Natural killer cell (primary cell): Measurements from ENCODE around the gene MTAP. TPM values are rescaled to one million over a fixed set of nuclear protein-coding genes. Genes with fewer than 3 reads are reported as not detected.

Source experiments
- ATAC-seq, 3 donors: fragments of 150-1000 bp in 2 of 3; fragments of 200-7000 bp in 1 of 3; cut with Tn5 transposase; 1 replicate in 1 of 3; 2 replicates in 2 of 3; pipeline ENCODE4 v1.10.0; 2021; ENCODE audit warnings: mild to moderate bottlenecking in 2 of 3, moderate library complexity in 2 of 3
- DNase-seq, 2 donors: peaks; one replicate each; pipeline versions ENCODE4 v3.0.0 to v3.0.0-alpha.2; 2013 to 2021; ENCODE audit warnings: mixed read lengths in 1 of 2
- H3K27ac ChIP-seq: one replicate; pipeline ENCODE4 v1.5.1; 2013; ENCODE audit warnings: mild to moderate bottlenecking, low read length
- H3K27me3 ChIP-seq: one replicate; pipeline ENCODE4 v1.6.1; 2013; ENCODE audit warnings: low read length; ENCODE audit not compliant: control insufficient read depth, insufficient read depth
- H3K36me3 ChIP-seq: one replicate; pipeline ENCODE4 v1.6.1; 2013; ENCODE audit warnings: low read length; ENCODE audit not compliant: control insufficient read depth, insufficient read depth
- H3K4me1 ChIP-seq: one replicate; pipeline ENCODE4 v1.6.1; 2013; ENCODE audit warnings: low read length; ENCODE audit not compliant: control insufficient read depth, insufficient read depth
- H3K4me3 ChIP-seq: one replicate; pipeline ENCODE4 v1.5.1; 2013; ENCODE audit warnings: low read length
- H3K9me3 ChIP-seq: one replicate; pipeline ENCODE4 v1.6.1; 2013; ENCODE audit warnings: low read length; ENCODE audit not compliant: control insufficient read depth, insufficient read depth
- H3K27ac Mint-ChIP-seq, 2 donors: one replicate each; pipeline ENCODE4 v1.8.0; 2022; ENCODE audit warnings: mild to moderate bottlenecking in 2 of 2, mixed read lengths in 2 of 2, moderate library complexity in 1 of 2
- H3K27me3 Mint-ChIP-seq, 2 donors: one replicate each; pipeline ENCODE4 v1.8.0; 2022; ENCODE audit warnings: low read depth in 2 of 2, mixed read lengths in 2 of 2
- H3K36me3 Mint-ChIP-seq: one replicate; pipeline ENCODE4 v1.8.0; 2022; ENCODE audit warnings: mixed read lengths
- H3K4me1 Mint-ChIP-seq, 2 donors: one replicate each; pipeline ENCODE4 v1.8.0; 2022; ENCODE audit warnings: mixed read lengths in 2 of 2
- H3K4me3 Mint-ChIP-seq: one replicate; pipeline ENCODE4 v1.8.0; 2022; ENCODE audit warnings: mild to moderate bottlenecking, moderate library complexity, mixed read lengths
- H3K9me3 Mint-ChIP-seq, 2 donors: one replicate each; pipeline ENCODE4 v1.8.0; 2022; ENCODE audit warnings: mixed read lengths in 2 of 2
- WGBS: methylation state at CpG from one replicate; pipeline ENCODE4 v1.1.7; 2013; ENCODE audit warnings: missing lambda C conversion rate; ENCODE audit not compliant: insufficient coverage; 5-methylcytosine and 5-hydroxymethylcytosine counted together
- intact Hi-C: fragments of 100-400 bp; cut with micrococcal nuclease; formaldehyde crosslinking; loops from one replicate; pipeline ENCODE4 v1.14.2; 2022
- total RNA-seq, 4 donors: library from RNA; stranded (reverse); fragments of 120-200 nt in 1 of 4; gene quantifications; one replicate each; pipeline versions ENCODE4 v1.2.3 to v1.2.4, GENCODE V29; 2013 to 2022
- TF ChIP-seq, protein P1 (sequence below): fragments of 200-600 bp; IDR thresholded peaks from one replicate; pipeline ENCODE4 v1.8.0; 2022; ENCODE audit warnings: antibody characterized with exemption

Gene MTAP
- total RNA-seq, 3 donors from 2014 or later (not counting 1 experiment from before 2014, with no cell fraction given), result 19.4 to 20.7 (median 19.6) TPM

DNA sequence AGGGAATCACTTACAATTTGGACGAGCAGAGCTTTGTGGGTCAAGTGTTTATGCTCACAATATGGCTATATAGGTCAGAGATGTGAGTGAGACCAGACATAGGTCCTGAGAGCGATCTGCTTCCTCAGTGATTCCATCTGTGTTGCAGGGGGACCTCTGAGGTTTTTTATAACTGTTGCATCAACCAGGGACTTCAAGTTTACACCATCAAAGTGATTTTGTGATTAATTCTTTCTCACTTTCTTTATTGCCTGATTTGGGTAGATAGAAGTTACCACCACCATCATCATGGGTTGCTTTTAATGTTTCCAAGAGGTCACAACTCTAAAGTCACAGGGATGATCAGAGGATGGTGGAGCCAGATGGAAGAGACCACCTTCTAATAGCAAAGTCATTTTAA, 7.0 kb upstream of the MTAP start:
- 79% methylated on average over 2 of the region's 2 CpGs for WGBS
- Mint-ChIP-seq H3K36me3 (no peaks in the 10 kb centered on the region), H3K27ac (no peak overlapping the region), H3K9me3 (no peaks in the 10 kb centered on the region), H3K4me1 (no peaks in the 10 kb centered on the region), H3K27me3 (peaks cover 27 to 31% of the 10 kb centered on the region in 2 donors), H3K4me3 (no peak overlapping the region)
- ATAC-seq (no peak), DNase-seq (no peak)
- H3K4me3 ChIP-seq, result no peak overlapping the region
- TF ChIP-seq, protein P1, sequence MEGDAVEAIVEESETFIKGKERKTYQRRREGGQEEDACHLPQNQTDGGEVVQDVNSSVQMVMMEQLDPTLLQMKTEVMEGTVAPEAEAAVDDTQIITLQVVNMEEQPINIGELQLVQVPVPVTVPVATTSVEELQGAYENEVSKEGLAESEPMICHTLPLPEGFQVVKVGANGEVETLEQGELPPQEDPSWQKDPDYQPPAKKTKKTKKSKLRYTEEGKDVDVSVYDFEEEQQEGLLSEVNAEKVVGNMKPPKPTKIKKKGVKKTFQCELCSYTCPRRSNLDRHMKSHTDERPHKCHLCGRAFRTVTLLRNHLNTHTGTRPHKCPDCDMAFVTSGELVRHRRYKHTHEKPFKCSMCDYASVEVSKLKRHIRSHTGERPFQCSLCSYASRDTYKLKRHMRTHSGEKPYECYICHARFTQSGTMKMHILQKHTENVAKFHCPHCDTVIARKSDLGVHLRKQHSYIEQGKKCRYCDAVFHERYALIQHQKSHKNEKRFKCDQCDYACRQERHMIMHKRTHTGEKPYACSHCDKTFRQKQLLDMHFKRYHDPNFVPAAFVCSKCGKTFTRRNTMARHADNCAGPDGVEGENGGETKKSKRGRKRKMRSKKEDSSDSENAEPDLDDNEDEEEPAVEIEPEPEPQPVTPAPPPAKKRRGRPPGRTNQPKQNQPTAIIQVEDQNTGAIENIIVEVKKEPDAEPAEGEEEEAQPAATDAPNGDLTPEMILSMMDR, result no peak
- no peaks in the 10 kb centered on the region for H3K4me1 ChIP-seq
- peaks cover 17% of the 10 kb centered on the region for H3K27me3 ChIP-seq
- intact Hi-C loops, result no loop called here
- H3K36me3 ChIP-seq, result no peaks in the 10 kb centered on the region
- H3K9me3 ChIP-seq, result no peaks in the 10 kb centered on the region
- H3K27ac ChIP-seq, result no peak overlapping the region

- DNase-seq (no peak), ATAC-seq (no peak)
- Mint-ChIP-seq H3K36me3 (no peaks in the 10 kb centered on the region), H3K27me3 (peaks cover 20 to 31% of the 10 kb centered on the region in 2 donors), H3K4me1 (peaks cover 5% of the 10 kb centered on the region in 2 donors), H3K4me3 (no peak overlapping the region), H3K27ac (no peak overlapping the region), H3K9me3 (no peaks in the 10 kb centered on the region)
- no peaks in the 10 kb centered on the region for H3K9me3 ChIP-seq
- no peaks in the 10 kb centered on the region for H3K36me3 ChIP-seq
- TF ChIP-seq, protein P1, result no peak
- H3K27ac ChIP-seq, result no peak overlapping the region
- intact Hi-C loops, result no loop called here
- H3K27me3 ChIP-seq, result peaks cover 19% of the 10 kb centered on the region
- H3K4me3 ChIP-seq, result no peak overlapping the region
- WGBS, result 5% methylated on average over 2 of the region's 3 CpGs
- H3K4me1 ChIP-seq, result peaks cover 5% of the 10 kb centered on the region
Measured at GRCh38 chr9:21796768-21797167, 5.7 kb upstream of the MTAP start.

DNA sequence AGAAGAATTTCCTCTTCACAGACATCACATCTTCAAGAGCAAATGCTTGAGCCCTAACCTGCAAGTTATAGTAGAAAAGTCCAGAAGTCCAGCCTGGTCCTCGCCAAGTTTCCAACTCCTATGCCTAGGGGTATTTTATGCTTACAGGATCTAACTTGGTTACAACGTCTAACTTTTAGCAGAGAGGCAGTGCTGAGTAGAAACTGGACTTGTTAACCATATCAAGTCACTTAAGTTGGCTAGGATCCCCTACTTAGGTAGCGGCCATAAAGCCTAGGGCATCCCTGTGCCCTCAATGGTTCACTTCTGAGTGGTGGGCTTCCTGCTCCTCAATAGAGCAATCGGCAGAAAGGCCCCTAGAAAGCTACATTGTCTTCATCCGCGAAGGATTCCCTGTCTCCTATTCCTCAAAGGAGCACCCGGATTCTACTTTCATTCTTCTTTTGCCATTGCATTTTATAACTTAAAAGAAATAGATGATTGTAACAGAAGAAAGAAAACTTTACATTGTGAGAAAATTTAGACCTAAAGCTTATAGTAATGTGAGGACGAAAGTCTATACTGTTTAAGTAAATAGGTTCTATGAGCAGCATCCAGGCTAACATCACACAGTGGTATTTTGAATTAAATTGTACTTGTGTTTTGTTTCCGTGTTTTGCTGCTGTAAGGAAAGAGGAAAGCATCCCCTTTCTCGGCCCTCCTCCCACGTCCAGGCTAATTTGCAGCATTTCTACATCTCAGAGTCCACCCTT, 1.3 kb upstream of the MTAP start:
- Mint-ChIP-seq H3K27ac (peak overlapping the region in 1 of 2 donors; percentile 97), H3K9me3 (no peaks in the 10 kb centered on the region), H3K4me1 (peaks cover 40 to 41% of the 10 kb centered on the region in 2 donors), H3K27me3 (peaks cover 17 to 26% of the 10 kb centered on the region in 2 donors), H3K4me3 (peak overlapping the region; percentile 99), H3K36me3 (no peaks in the 10 kb centered on the region)
- Histone ChIP-seq H3K36me3 (no peaks in the 10 kb centered on the region), H3K9me3 (no peaks in the 10 kb centered on the region), H3K4me3 (no peak overlapping the region), H3K27ac (no peak overlapping the region), H3K4me1 (peaks cover 16% of the 10 kb centered on the region), H3K27me3 (peaks cover 13% of the 10 kb centered on the region)
- ATAC-seq (no peak), DNase-seq (no peak)
- intact Hi-C loops, result loop anchor here (5.0 kb wide), 1 partner anchor 469 kb away; no protein-coding TSS in a partner anchor
- WGBS, result 96% methylated on average over 6 of the region's 11 CpGs
- TF ChIP-seq, protein P1, result no peak
